Naive thymus-derived CD8-positive, alpha-beta T cell (primary cell): ENCODE measurements around the gene ZNF664. TPM values are rescaled to one million over a fixed set of nuclear protein-coding genes. Genes with fewer than 3 reads are reported as not detected.

Experiments used
- ATAC-seq, 2 donors: fragments of 150-1000 bp; cut with Tn5 transposase in 1 of 2; sonication (Bioruptor Pico), chemical (Tn5 transposase) in 1 of 2; 1 replicate in 1 of 2; 2 replicates in 1 of 2; pipeline ENCODE4 v1.10.0; 2021; ENCODE audit warnings: mild to moderate bottlenecking in 2 of 2, moderate library complexity in 2 of 2
- POLR2A ChIA-PET: fragments of 350-600 bp; sonication (Branson Sonifier 250); formaldehyde crosslinking; loops from one replicate; lab custom pipeline; 2021; ENCODE audit warnings: antibody characterized with exemption; lab: Charles Lee
- DNase-seq, 10 donors: peaks; one replicate each; pipeline versions ENCODE4 v3.0.0 to v3.0.0-alpha.2; 2020 to 2022
- H3K27ac Mint-ChIP-seq, 10 donors: one replicate each; pipeline ENCODE4 v1.8.0; 2020 to 2022; ENCODE audit warnings: mild to moderate bottlenecking in 10 of 10, mixed read lengths in 10 of 10, moderate library complexity in 4 of 10, inconsistent platforms in 1 of 10
- H3K27me3 Mint-ChIP-seq, 5 donors: one replicate each; pipeline ENCODE4 v1.8.0; 2021 to 2022; ENCODE audit warnings: mixed read lengths in 5 of 5
- H3K36me3 Mint-ChIP-seq, 3 donors: one replicate each; pipeline ENCODE4 v1.8.0; 2020 to 2022; ENCODE audit warnings: mixed read lengths in 3 of 3, mild to moderate bottlenecking in 2 of 3, inconsistent platforms in 1 of 3
- H3K4me1 Mint-ChIP-seq, 4 donors: one replicate each; pipeline ENCODE4 v1.8.0; 2021 to 2022; ENCODE audit warnings: mixed read lengths in 4 of 4
- H3K4me3 Mint-ChIP-seq, 10 donors: one replicate each; pipeline ENCODE4 v1.8.0; 2020 to 2022; ENCODE audit warnings: mild to moderate bottlenecking in 10 of 10, mixed read lengths in 10 of 10, moderate library complexity in 6 of 10, inconsistent platforms in 1 of 10
- H3K9me3 Mint-ChIP-seq, 9 donors: one replicate each; pipeline ENCODE4 v1.8.0; 2020 to 2022; ENCODE audit warnings: mixed read lengths in 9 of 9, mild to moderate bottlenecking in 3 of 9, inconsistent platforms in 1 of 9, moderate library complexity in 1 of 9
- polyA plus RNA-seq, 3 donors: library from polyadenylated mRNA; unstranded; fragments of 300-500 nt; fragmentation: Illumina TruSeq; gene quantifications; one replicate each; pipeline ENCODE4 v1.2.3, GENCODE V29; 2021
- total RNA-seq, 8 experiments: library from RNA in 2 of 8; stranded (reverse) in 2 of 8; gene quantifications; one replicate each; pipeline ENCODE4 v1.2.3 and lab custom pipeline; 2021 to 2026

Gene ZNF664
- total and polyA plus RNA-seq, 5 experiments from 2014 or later = 9.4 to 47.9 (median 10.8) TPM

GRCh38 chr12:123998344-123998990 is 25.5 kb downstream of the ZNF664 start:
- Mint-ChIP-seq H3K9me3 (no peaks in the 10 kb centered on the region), H3K4me1 (peaks cover 28 to 47% (median 31%) of the 10 kb centered on the region in 4 donors), H3K4me3 (no peak overlapping the region), H3K27me3 (no peaks in the 10 kb centered on the region), H3K27ac (peak overlapping the region in 3 of 10 donors; percentile 4 to 55 (median 20)), H3K36me3 (peaks cover 0 to 30% (median 5%) of the 10 kb centered on the region in 3 donors)
- POLR2A ChIA-PET = no interaction called here
- DNase-seq (no peak), ATAC-seq (no peak)

- ATAC-seq (no peak), DNase-seq (no peak)
- H3K4me3 Mint-ChIP-seq = no peak overlapping the region
- H3K27me3 Mint-ChIP-seq = no peaks in the 10 kb centered on the region
- H3K36me3 Mint-ChIP-seq = peaks cover 0 to 25% (median 2%) of the 10 kb centered on the region in 3 donors
- peak overlapping the region in 2 of 10 donors; percentile 20 to 55 for H3K27ac Mint-ChIP-seq
- POLR2A ChIA-PET = no interaction called here
- H3K9me3 Mint-ChIP-seq = no peaks in the 10 kb centered on the region
- peaks cover 25 to 42% (median 30%) of the 10 kb centered on the region in 4 donors for H3K4me1 Mint-ChIP-seq
Observed at GRCh38 chr12:123998991-123999359, 26.0 kb downstream of the ZNF664 start.

GRCh38 chr12:124000111-124000510 is 27.1 kb downstream of the ZNF664 start:
- Mint-ChIP-seq H3K27me3 (no peaks in the 10 kb centered on the region), H3K9me3 (no peaks in the 10 kb centered on the region), H3K4me1 (peaks cover 20 to 34% (median 22%) of the 10 kb centered on the region in 4 donors), H3K4me3 (no peak overlapping the region), H3K27ac (no peak overlapping the region), H3K36me3 (peaks cover 0 to 25% (median 2%) of the 10 kb centered on the region in 3 donors)
- POLR2A ChIA-PET = interaction anchor here (0.6 kb wide), 1 partner anchor 74 kb away, joined by 3 read pairs; no protein-coding TSS in a partner anchor
- DNase-seq = no peak
- no peak for ATAC-seq

GRCh38 chr12:124001343-124001742 is 28.3 kb downstream of the ZNF664 start:
- Mint-ChIP-seq H3K27ac (no peak overlapping the region), H3K4me3 (no peak overlapping the region), H3K9me3 (no peaks in the 10 kb centered on the region), H3K36me3 (peaks cover 0 to 26% (median 2%) of the 10 kb centered on the region in 3 donors), H3K27me3 (no peaks in the 10 kb centered on the region), H3K4me1 (peaks cover 16 to 32% (median 20%) of the 10 kb centered on the region in 4 donors)
- POLR2A ChIA-PET = no interaction called here
- no peak for DNase-seq
- no peak for ATAC-seq

- POLR2A ChIA-PET = no interaction called here
- Mint-ChIP-seq H3K27ac (no peak overlapping the region), H3K9me3 (no peaks in the 10 kb centered on the region), H3K4me3 (no peak overlapping the region), H3K4me1 (peaks cover 20 to 35% (median 23%) of the 10 kb centered on the region in 4 donors), H3K27me3 (no peaks in the 10 kb centered on the region), H3K36me3 (peaks cover 0 to 19% (median 2%) of the 10 kb centered on the region in 3 donors)
- ATAC-seq (no peak), DNase-seq (no peak)
Observed at GRCh38 chr12:124002021-124002644, 29.1 kb downstream of the ZNF664 start.

GRCh38 chr12:124002654-124003053 is 29.6 kb downstream of the ZNF664 start:
- no peak overlapping the region for H3K4me3 Mint-ChIP-seq
- H3K36me3 Mint-ChIP-seq = peaks cover 0 to 19% (median 2%) of the 10 kb centered on the region in 3 donors
- H3K27ac Mint-ChIP-seq = no peak overlapping the region
- DNase-seq (no peak), ATAC-seq (no peak)
- no peaks in the 10 kb centered on the region for H3K27me3 Mint-ChIP-seq
- POLR2A ChIA-PET = no interaction called here
- H3K9me3 Mint-ChIP-seq = no peaks in the 10 kb centered on the region
- H3K4me1 Mint-ChIP-seq = peaks cover 18 to 34% (median 26%) of the 10 kb centered on the region in 4 donors

GRCh38 chr12:124004233-124004875 is 31.3 kb downstream of the ZNF664 start:
- POLR2A ChIA-PET = no interaction called here
- no peak overlapping the region for H3K27ac Mint-ChIP-seq
- H3K36me3 Mint-ChIP-seq = peaks cover 0 to 17% (median 0%) of the 10 kb centered on the region in 3 donors

GRCh38 chr12:124006085-124006845 is 33.2 kb downstream of the ZNF664 start:
- H3K27ac Mint-ChIP-seq = peak overlapping the region; percentile 76 to 95 (median 88)
- H3K4me3 Mint-ChIP-seq = peak overlapping the region; percentile 55 to 76 (median 70)
- no peaks in the 10 kb centered on the region for H3K27me3 Mint-ChIP-seq
- ATAC-seq (peak; percentile 83 to 90), DNase-seq (peak in 5 of 10 donors; percentile 10 to 53 (median 21))
- H3K4me1 Mint-ChIP-seq = peaks cover 22 to 39% (median 37%) of the 10 kb centered on the region in 4 donors
- H3K9me3 Mint-ChIP-seq = no peaks in the 10 kb centered on the region
- H3K36me3 Mint-ChIP-seq = peaks cover 0 to 22% (median 9%) of the 10 kb centered on the region in 3 donors
- POLR2A ChIA-PET = interaction anchor here (0.7 to 1.2 kb wide), 4 partner anchors 11 to 69 kb away, joined by 3 to 4 read pairs (median 3); partner anchors contain the start of genes CCDC92 and ZNF664

More at GRCh38 chr12:124004233-124004875, 31.3 kb downstream of the ZNF664 start:
- Mint-ChIP-seq H3K4me1 (peaks cover 16 to 35% (median 31%) of the 10 kb centered on the region in 4 donors), H3K27me3 (no peaks in the 10 kb centered on the region), H3K4me3 (no peak overlapping the region), H3K9me3 (no peaks in the 10 kb centered on the region)
- DNase-seq (no peak), ATAC-seq (no peak)

GRCh38 chr12:124006846-124007713 is 34.1 kb downstream of the ZNF664 start:
- H3K4me1 Mint-ChIP-seq = peaks cover 22 to 39% (median 37%) of the 10 kb centered on the region in 4 donors
- H3K4me3 Mint-ChIP-seq = peak overlapping the region; percentile 55 to 76 (median 70)
- H3K9me3 Mint-ChIP-seq = no peaks in the 10 kb centered on the region
- peak overlapping the region; percentile 77 to 95 (median 89) for H3K27ac Mint-ChIP-seq
- H3K36me3 Mint-ChIP-seq = peaks cover 0 to 28% (median 16%) of the 10 kb centered on the region in 3 donors
- peak; percentile 44 to 47 for ATAC-seq
- POLR2A ChIA-PET = interaction anchor here (0.7 to 1.2 kb wide), 4 partner anchors 12 to 70 kb away, joined by 3 to 4 read pairs (median 3); partner anchors contain the start of genes CCDC92 and ZNF664
- H3K27me3 Mint-ChIP-seq = no peaks in the 10 kb centered on the region
- no peak for DNase-seq

- ATAC-seq = no peak
Observed at GRCh38 chr12:124007826-124008570, 35.0 kb downstream of the ZNF664 start.

GRCh38 chr12:124008595-124008994 is 35.6 kb downstream of the ZNF664 start:
- ATAC-seq (no peak), DNase-seq (no peak)
- Mint-ChIP-seq H3K4me3 (no peak overlapping the region), H3K36me3 (peaks cover 0 to 42% (median 28%) of the 10 kb centered on the region in 3 donors), H3K27ac (peak overlapping the region in 3 of 10 donors; percentile 63 to 89 (median 77)), H3K4me1 (peaks cover 22 to 39% (median 37%) of the 10 kb centered on the region in 4 donors), H3K9me3 (no peaks in the 10 kb centered on the region), H3K27me3 (no peaks in the 10 kb centered on the region)
- POLR2A ChIA-PET = no interaction called here

More at GRCh38 chr12:124007826-124008570, 35.0 kb downstream of the ZNF664 start:
- no peaks in the 10 kb centered on the region for H3K9me3 Mint-ChIP-seq
- H3K4me1 Mint-ChIP-seq = peaks cover 22 to 39% (median 37%) of the 10 kb centered on the region in 4 donors
- peaks cover 0 to 36% (median 24%) of the 10 kb centered on the region in 3 donors for H3K36me3 Mint-ChIP-seq
- H3K27ac Mint-ChIP-seq = peak overlapping the region; percentile 16 to 91 (median 70)
- POLR2A ChIA-PET = no interaction called here
- DNase-seq = no peak
- peak overlapping the region in 6 of 10 donors; percentile 2 to 48 (median 28) for H3K4me3 Mint-ChIP-seq
- no peaks in the 10 kb centered on the region for H3K27me3 Mint-ChIP-seq
